Adrenal gland (tissue), 5 donors: Measurements from ENCODE around the gene TMEM72.

Source experiments
- POLR2A ChIP-seq, 2 donors: fragments of 450-650 bp; IDR thresholded peaks; one replicate each; pipeline ENCODE4 v1.6.1; 2017; ENCODE audit warnings: antibody characterized with exemption in 2 of 2, mild to moderate bottlenecking in 2 of 2, moderate library complexity in 1 of 2
- TF ChIP-seq, protein P1 (sequence below), 6 experiments: fragments of 450-650 bp in 4 of 6; fragments of 200-600 bp in 2 of 6; sonication (generic) in 1 of 6; IDR thresholded peaks; 1 replicate in 5 of 6; 2 replicates in 1 of 6; pipeline versions ENCODE4 v1.5.1 to v1.8.0; 2016 to 2021; ENCODE audit warnings: antibody characterized with exemption in 6 of 6, mild to moderate bottlenecking in 2 of 6, moderate library complexity in 1 of 6
- donor health status: DM: no; HTN: no; CAD: no.

DNA sequence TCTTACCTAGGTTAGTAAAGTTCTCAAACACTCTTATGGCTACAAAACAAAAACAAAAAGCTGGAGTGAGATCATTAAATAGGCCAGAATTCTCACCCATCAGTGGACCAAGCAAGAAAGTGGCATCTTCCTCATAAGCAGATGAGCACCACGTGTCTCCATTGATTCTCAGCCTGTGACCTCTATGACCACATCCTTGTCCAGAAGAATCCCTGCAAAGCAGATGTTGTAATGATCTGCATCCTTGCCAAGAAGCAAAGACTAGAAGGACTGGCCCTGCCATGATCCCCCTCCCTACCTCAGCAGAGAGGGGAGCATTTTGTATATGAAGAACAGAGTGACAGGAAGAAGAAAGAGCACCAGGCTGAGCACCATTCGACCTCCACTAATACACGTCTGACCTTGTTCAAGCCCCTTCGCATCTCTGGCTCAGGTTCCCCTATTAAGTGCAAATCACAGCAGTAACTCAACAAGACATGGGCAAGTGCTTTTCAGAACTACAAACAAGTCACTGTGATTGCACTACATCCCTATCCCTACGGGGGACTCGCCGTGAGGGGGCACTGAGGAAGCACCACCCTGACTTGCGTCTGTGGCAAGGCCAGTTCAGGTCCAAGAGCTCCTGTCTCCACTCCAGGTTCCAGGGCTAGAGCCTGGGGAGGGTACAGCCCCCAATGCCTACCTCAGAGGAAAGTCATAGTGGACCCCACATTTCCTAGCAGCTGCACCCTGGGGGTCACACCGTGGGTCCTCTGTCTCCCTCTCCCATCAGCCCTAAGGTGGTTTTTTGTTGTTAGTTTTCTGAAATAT is 26.3 kb downstream of the TMEM72 start:
- TF ChIP-seq, protein P1, sequence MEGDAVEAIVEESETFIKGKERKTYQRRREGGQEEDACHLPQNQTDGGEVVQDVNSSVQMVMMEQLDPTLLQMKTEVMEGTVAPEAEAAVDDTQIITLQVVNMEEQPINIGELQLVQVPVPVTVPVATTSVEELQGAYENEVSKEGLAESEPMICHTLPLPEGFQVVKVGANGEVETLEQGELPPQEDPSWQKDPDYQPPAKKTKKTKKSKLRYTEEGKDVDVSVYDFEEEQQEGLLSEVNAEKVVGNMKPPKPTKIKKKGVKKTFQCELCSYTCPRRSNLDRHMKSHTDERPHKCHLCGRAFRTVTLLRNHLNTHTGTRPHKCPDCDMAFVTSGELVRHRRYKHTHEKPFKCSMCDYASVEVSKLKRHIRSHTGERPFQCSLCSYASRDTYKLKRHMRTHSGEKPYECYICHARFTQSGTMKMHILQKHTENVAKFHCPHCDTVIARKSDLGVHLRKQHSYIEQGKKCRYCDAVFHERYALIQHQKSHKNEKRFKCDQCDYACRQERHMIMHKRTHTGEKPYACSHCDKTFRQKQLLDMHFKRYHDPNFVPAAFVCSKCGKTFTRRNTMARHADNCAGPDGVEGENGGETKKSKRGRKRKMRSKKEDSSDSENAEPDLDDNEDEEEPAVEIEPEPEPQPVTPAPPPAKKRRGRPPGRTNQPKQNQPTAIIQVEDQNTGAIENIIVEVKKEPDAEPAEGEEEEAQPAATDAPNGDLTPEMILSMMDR (IDR thresholded peaks at IDR 0.05), result no peak
- TF ChIP-seq POLR2A (IDR thresholded peaks at IDR 0.05), result no peak
